Measurements from ENCODE around the gene FYCO1.

The FYCO1 gene

GRCh38 chr3:45988362-45988761, 7.3 kb downstream of the FYCO1 start:
- Histone ChIP-seq H3K79me2 (ENCODE audit: insufficient read depth, low read length) (peaks cover 11% of the 10 kb centered on the region; the same call in 1 of the 2 replicates), H3F3A (ENCODE audit: low read depth) (no peaks in the 10 kb centered on the region), H3K4me1 (ENCODE audit: insufficient read depth, low read length, poor library complexity, severe bottlenecking) (peaks cover 8% of the 10 kb centered on the region), H4K20me1 (ENCODE audit: insufficient read depth, low read length, poor library complexity, severe bottlenecking) (peaks cover 10% of the 10 kb centered on the region), H3K4me3 (ENCODE audit: low read length, poor library complexity, severe bottlenecking) (no peak overlapping the region), H3K4me2 (ENCODE audit: low read depth, low read length, poor library complexity, severe bottlenecking) (no peak overlapping the region), H3K9me2 (replicated peaks; ENCODE audit: low read depth, low read length) (no peaks in the 10 kb centered on the region), H3K9ac (ENCODE audit: low read depth, low read length, poor library complexity, severe bottlenecking) (no peak overlapping the region), H3K36me3 (ENCODE audit: insufficient read depth, low read length) (peaks cover 16% of the 10 kb centered on the region; the same call in 1 of the 2 replicates), H2AFZ (ENCODE audit: low read length) (no peak overlapping the region), H3K27me3 (ENCODE audit: insufficient read depth, low read length, poor library complexity, severe bottlenecking) (no peaks in the 10 kb centered on the region), H3K9me3 (ENCODE audit: insufficient read depth, low read depth, low read length) (no peaks in the 10 kb centered on the region)
- TF ChIP-seq, protein P1, sequence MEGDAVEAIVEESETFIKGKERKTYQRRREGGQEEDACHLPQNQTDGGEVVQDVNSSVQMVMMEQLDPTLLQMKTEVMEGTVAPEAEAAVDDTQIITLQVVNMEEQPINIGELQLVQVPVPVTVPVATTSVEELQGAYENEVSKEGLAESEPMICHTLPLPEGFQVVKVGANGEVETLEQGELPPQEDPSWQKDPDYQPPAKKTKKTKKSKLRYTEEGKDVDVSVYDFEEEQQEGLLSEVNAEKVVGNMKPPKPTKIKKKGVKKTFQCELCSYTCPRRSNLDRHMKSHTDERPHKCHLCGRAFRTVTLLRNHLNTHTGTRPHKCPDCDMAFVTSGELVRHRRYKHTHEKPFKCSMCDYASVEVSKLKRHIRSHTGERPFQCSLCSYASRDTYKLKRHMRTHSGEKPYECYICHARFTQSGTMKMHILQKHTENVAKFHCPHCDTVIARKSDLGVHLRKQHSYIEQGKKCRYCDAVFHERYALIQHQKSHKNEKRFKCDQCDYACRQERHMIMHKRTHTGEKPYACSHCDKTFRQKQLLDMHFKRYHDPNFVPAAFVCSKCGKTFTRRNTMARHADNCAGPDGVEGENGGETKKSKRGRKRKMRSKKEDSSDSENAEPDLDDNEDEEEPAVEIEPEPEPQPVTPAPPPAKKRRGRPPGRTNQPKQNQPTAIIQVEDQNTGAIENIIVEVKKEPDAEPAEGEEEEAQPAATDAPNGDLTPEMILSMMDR (conservative IDR thresholded peaks at IDR 0.05; ENCODE audit: low read length) = no peak
- TF ChIP-seq EZH2phosphoT487 (IDR thresholded peaks at IDR 0.05; ENCODE audit: borderline replicate concordance) = no peak

DNA sequence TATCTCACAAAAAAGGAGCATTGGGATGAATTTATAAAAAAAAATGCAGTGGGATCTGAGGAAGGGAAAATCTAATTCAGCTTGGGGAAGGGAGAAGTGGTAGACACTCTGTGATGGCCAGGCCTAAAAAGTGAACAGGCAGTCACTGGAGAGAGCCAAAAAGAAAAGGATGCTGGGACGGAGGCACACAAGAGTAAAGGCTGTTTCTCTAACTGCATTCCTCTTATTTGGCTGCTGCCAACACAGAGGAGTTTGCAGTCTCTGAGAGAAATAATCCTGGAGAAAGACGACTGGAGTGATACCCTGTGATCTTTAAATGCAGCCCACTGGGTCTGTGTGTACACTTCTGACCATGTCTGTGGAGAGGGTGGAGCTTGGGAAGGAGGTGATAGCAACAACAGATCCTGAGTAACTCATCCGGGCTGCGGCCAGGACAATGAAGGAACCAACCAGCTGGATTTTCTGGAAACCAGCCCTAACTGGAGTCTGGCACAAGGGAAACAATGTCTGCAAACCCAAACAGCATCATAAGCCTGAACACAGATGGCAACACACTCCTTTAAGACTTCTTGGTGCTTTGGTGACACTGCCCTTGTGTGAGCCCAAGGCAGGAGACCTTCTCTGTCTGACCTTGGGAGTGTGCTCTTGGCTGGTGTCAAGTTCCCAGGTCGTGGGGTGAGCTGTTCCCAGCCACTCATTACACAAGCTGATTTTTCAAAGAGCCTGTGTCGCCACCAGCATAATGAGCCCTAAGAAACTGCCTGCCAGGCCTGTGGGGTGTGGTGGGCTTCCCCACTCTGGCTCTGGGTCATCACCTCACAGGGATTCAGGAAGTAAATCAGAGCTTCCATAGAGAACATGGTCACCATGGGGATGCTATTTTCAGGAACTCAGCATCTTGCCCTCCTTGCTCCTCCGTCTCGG, 8.0 kb downstream of the FYCO1 start:
- Histone ChIP-seq H3F3A (ENCODE audit: low read depth) (no peaks in the 10 kb centered on the region), H3K79me2 (ENCODE audit: insufficient read depth, low read length) (peaks cover 11% of the 10 kb centered on the region; the same call in 1 of the 2 replicates), H2AFZ (ENCODE audit: low read length) (no peak overlapping the region), H3K4me3 (ENCODE audit: low read length, poor library complexity, severe bottlenecking) (no peak overlapping the region), H3K9me3 (ENCODE audit: insufficient read depth, low read depth, low read length) (no peaks in the 10 kb centered on the region), H3K4me1 (ENCODE audit: insufficient read depth, low read length, poor library complexity, severe bottlenecking) (peaks cover 1% of the 10 kb centered on the region), H3K4me2 (ENCODE audit: low read depth, low read length, poor library complexity, severe bottlenecking) (no peak overlapping the region), H3K36me3 (ENCODE audit: insufficient read depth, low read length) (peaks cover 23% of the 10 kb centered on the region; the same call in 1 of the 2 replicates), H3K9me2 (replicated peaks; ENCODE audit: low read depth, low read length) (no peaks in the 10 kb centered on the region), H4K20me1 (ENCODE audit: insufficient read depth, low read length, poor library complexity, severe bottlenecking) (peaks cover 10% of the 10 kb centered on the region), H3K27me3 (ENCODE audit: insufficient read depth, low read length, poor library complexity, severe bottlenecking) (no peaks in the 10 kb centered on the region), H3K9ac (ENCODE audit: low read depth, low read length, poor library complexity, severe bottlenecking) (no peak overlapping the region)
- TF ChIP-seq, protein P1 (conservative IDR thresholded peaks at IDR 0.05; ENCODE audit: low read length) = no peak
- TF ChIP-seq EZH2phosphoT487 (IDR thresholded peaks at IDR 0.05; ENCODE audit: borderline replicate concordance) = no peak

GRCh38 chr3:45986303-45986982, 9.2 kb downstream of the FYCO1 start:
- Histone ChIP-seq H3K4me1 (ENCODE audit: insufficient read depth, low read length, poor library complexity, severe bottlenecking) (no peaks in the 10 kb centered on the region), H3K36me3 (ENCODE audit: insufficient read depth, low read length) (peaks cover 35% of the 10 kb centered on the region; the same call in 1 of the 2 replicates), H3K9me2 (replicated peaks; ENCODE audit: low read depth, low read length) (no peaks in the 10 kb centered on the region), H2AFZ (ENCODE audit: low read length) (no peak overlapping the region), H3K9me3 (ENCODE audit: insufficient read depth, low read depth, low read length) (no peaks in the 10 kb centered on the region), H3K27me3 (ENCODE audit: insufficient read depth, low read length, poor library complexity, severe bottlenecking) (no peaks in the 10 kb centered on the region), H3K9ac (ENCODE audit: low read depth, low read length, poor library complexity, severe bottlenecking) (no peak overlapping the region), H4K20me1 (ENCODE audit: insufficient read depth, low read length, poor library complexity, severe bottlenecking) (peaks cover 10% of the 10 kb centered on the region), H3K4me3 (ENCODE audit: low read length, poor library complexity, severe bottlenecking) (no peak overlapping the region), H3K79me2 (ENCODE audit: insufficient read depth, low read length) (peaks cover 11% of the 10 kb centered on the region; the same call in 1 of the 2 replicates), H3F3A (ENCODE audit: low read depth) (no peaks in the 10 kb centered on the region), H3K4me2 (ENCODE audit: low read depth, low read length, poor library complexity, severe bottlenecking) (no peak overlapping the region)
- TF ChIP-seq, protein P1 (conservative IDR thresholded peaks at IDR 0.05; ENCODE audit: low read length) = no peak
- no peak for TF ChIP-seq EZH2phosphoT487 (IDR thresholded peaks at IDR 0.05; ENCODE audit: borderline replicate concordance)
